Smooth muscle cell (in vitro differentiated cells): ENCODE results near the gene SCN9A. TPM values are rescaled to one million over a fixed set of nuclear protein-coding genes. Genes with fewer than 3 reads are reported as not detected.

Source experiments
- DNase-seq: peaks from one replicate; lab custom pipeline; 2025; ENCODE audit not compliant: unreplicated experiment; lab: John Stamatoyannopoulos, UW
- H2AFZ ChIP-seq: fragments of 200-600 bp; sonication (generic); 2 replicates; pipeline ENCODE4 v1.6.0; 2016; ENCODE audit warnings: antibody characterized with exemption, low read depth, mild to moderate bottlenecking
- H3F3A ChIP-seq: fragments of 200-600 bp; sonication (generic); 2 replicates; pipeline ENCODE4 v1.6.0; 2017; ENCODE audit warnings: antibody characterized with exemption, low read depth
- H3K27ac ChIP-seq: fragments of 200-600 bp; sonication (generic); 2 replicates; pipeline ENCODE4 v1.5.1; 2016; ENCODE audit warnings: low read depth, mild to moderate bottlenecking
- H3K27me3 ChIP-seq: fragments of 200-600 bp; sonication (generic); 2 replicates; pipeline ENCODE4 v1.6.1; 2016; ENCODE audit warnings: low read depth, mild to moderate bottlenecking
- H3K36me3 ChIP-seq: fragments of 200-600 bp; sonication (generic); 2 replicates; pipeline ENCODE4 v1.5.1; 2016; ENCODE audit warnings: low read depth
- H3K4me1 ChIP-seq: fragments of 200-600 bp; sonication (generic); 2 replicates; pipeline ENCODE4 v1.5.1; 2016; ENCODE audit warnings: low read depth
- H3K4me2 ChIP-seq: fragments of 200-600 bp; sonication (generic); 2 replicates; pipeline ENCODE4 v1.6.0; 2016; ENCODE audit warnings: mild to moderate bottlenecking
- H3K4me3 ChIP-seq: fragments of 200-600 bp; sonication (generic); 2 replicates; pipeline ENCODE4 v1.5.1; 2016; ENCODE audit warnings: mild to moderate bottlenecking
- H3K79me2 ChIP-seq: fragments of 200-600 bp; sonication (generic); 2 replicates; pipeline ENCODE4 v1.6.0; 2016; ENCODE audit warnings: low read depth, mild to moderate bottlenecking
- H3K9ac ChIP-seq: fragments of 200-600 bp; sonication (generic); 2 replicates; pipeline ENCODE4 v1.6.0; 2016; ENCODE audit warnings: low read depth
- H3K9me3 ChIP-seq: fragments of 200-600 bp; sonication (generic); replicated peaks from 2 replicates; pipeline ENCODE4 v1.5.1; 2016; ENCODE audit warnings: low read depth
- H4K20me1 ChIP-seq: fragments of 200-600 bp; sonication (generic); 2 replicates; pipeline ENCODE4 v1.6.0; 2016; ENCODE audit warnings: low read depth
- CTCF ChIP-seq: fragments of 200-600 bp; sonication (generic); IDR thresholded peaks from 2 replicates; pipeline ENCODE4 v1.5.1; 2017; ENCODE audit warnings: borderline replicate concordance, mild to moderate bottlenecking, antibody characterized with exemption; ENCODE audit not compliant: insufficient read depth, poor library complexity, severe bottlenecking
- WGBS: methylation state at CpG from one replicate; pipeline ENCODE4 v1.1.7; 2016; ENCODE audit warnings: low lambda C conversion rate; 5-methylcytosine and 5-hydroxymethylcytosine counted together
- polyA plus RNA-seq: library from polyadenylated mRNA; unstranded; fragments of >200 nt; fragmentation: Nextera tagmentation; extraction: Ambion mirVana; gene quantifications from 2 replicates; pipeline ENCODE4 v1.2.1, GENCODE V29; 2016
- total RNA-seq: library from RNA; depleted of rRNA; stranded (reverse); fragments of >200 nt; gene quantifications from 2 replicates; pipeline ENCODE4 v1.2.3, GENCODE V29; 2014

The SCN9A gene
- total and polyA plus RNA-seq, 2 experiments from 2014 or later = 0.49 TPM; not detected in 1

GRCh38 chr2:166197446-166197845, 178.3 kb downstream of the SCN9A start:
- peaks cover 4% of the 10 kb centered on the region for H3K27me3 ChIP-seq
- no peaks in the 10 kb centered on the region for H3F3A ChIP-seq

GRCh38 chr2:166193407-166193806, 182.3 kb downstream of the SCN9A start:
- Histone ChIP-seq H3K9me3 (no peaks in the 10 kb centered on the region), H3K27ac (no peak overlapping the region), H3K79me2 (no peaks in the 10 kb centered on the region), H3K9ac (no peak overlapping the region), H3F3A (no peaks in the 10 kb centered on the region), H3K4me1 (no peaks in the 10 kb centered on the region), H2AFZ (no peak overlapping the region), H3K4me3 (no peak overlapping the region), H3K4me2 (no peak overlapping the region), H3K27me3 (peaks cover 7% of the 10 kb centered on the region), H3K36me3 (no peaks in the 10 kb centered on the region), H4K20me1 (no peaks in the 10 kb centered on the region)
- no peak for DNase-seq
- no peak for TF ChIP-seq CTCF
- WGBS = 97% methylated on average over 2 of the region's 2 CpGs

More at GRCh38 chr2:166197446-166197845, 178.3 kb downstream of the SCN9A start:
- no peaks in the 10 kb centered on the region for H3K36me3 ChIP-seq
- no peaks in the 10 kb centered on the region for H3K79me2 ChIP-seq
- H3K9me3 ChIP-seq = no peaks in the 10 kb centered on the region
- no peaks in the 10 kb centered on the region for H3K4me1 ChIP-seq
- H2AFZ ChIP-seq = no peak overlapping the region
- WGBS = 83% methylated on average over 3 of the region's 3 CpGs
- H3K9ac ChIP-seq = no peak overlapping the region
- H3K27ac ChIP-seq = no peak overlapping the region
- TF ChIP-seq CTCF = no peak
- DNase-seq = no peak
- H3K4me3 ChIP-seq = no peak overlapping the region
- no peaks in the 10 kb centered on the region for H4K20me1 ChIP-seq
- H3K4me2 ChIP-seq = no peak overlapping the region

DNA sequence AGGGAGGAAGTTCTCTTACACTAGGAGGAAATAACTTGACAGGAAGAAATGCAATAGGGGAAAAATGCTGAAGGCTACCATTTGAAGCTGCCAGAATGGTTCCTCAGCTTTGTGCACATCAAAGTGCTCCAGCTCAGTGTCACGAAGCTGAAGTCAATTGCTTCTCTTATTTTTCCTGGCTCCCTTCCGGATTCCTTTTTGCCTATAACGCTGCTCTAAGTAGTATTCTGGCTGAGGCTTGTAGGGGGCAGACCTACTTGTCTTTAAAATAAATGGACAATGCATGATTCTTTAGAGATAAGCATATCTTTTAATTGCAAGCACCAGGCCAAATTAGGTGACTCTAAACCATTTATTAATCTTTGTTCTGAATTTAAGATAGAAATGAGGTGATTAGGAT, 187.7 kb downstream of the SCN9A start:
- WGBS = 53% methylated on average over 3 of the region's 3 CpGs
- H3K27me3 ChIP-seq = peaks cover 7% of the 10 kb centered on the region
- TF ChIP-seq CTCF = no peak
- H3K4me3 ChIP-seq = no peak overlapping the region
- no peaks in the 10 kb centered on the region for H3K79me2 ChIP-seq
- no peaks in the 10 kb centered on the region for H3K9me3 ChIP-seq
- H3K36me3 ChIP-seq = no peaks in the 10 kb centered on the region
- no peaks in the 10 kb centered on the region for H4K20me1 ChIP-seq
- H3K27ac ChIP-seq = no peak overlapping the region
- H3K4me1 ChIP-seq = no peaks in the 10 kb centered on the region
- H3K4me2 ChIP-seq = no peak overlapping the region
- no peak for DNase-seq
- no peaks in the 10 kb centered on the region for H3F3A ChIP-seq
- H3K9ac ChIP-seq = no peak overlapping the region
- H2AFZ ChIP-seq = no peak overlapping the region

- no peaks in the 10 kb centered on the region for H3K27me3 ChIP-seq
- no peak overlapping the region for H3K27ac ChIP-seq
- 69% methylated on average over 3 of the region's 3 CpGs for WGBS
- no peak overlapping the region for H2AFZ ChIP-seq
- no peak for DNase-seq
- no peaks in the 10 kb centered on the region for H3K4me1 ChIP-seq
- no peak overlapping the region for H3K4me2 ChIP-seq
- no peak overlapping the region for H3K9ac ChIP-seq
- H3F3A ChIP-seq = no peaks in the 10 kb centered on the region
- no peaks in the 10 kb centered on the region for H3K36me3 ChIP-seq
- no peaks in the 10 kb centered on the region for H4K20me1 ChIP-seq
- H3K4me3 ChIP-seq = no peak overlapping the region
- no peaks in the 10 kb centered on the region for H3K9me3 ChIP-seq
- H3K79me2 ChIP-seq = no peaks in the 10 kb centered on the region
- no peak for TF ChIP-seq CTCF
Observed at GRCh38 chr2:166184789-166185188, 191.0 kb downstream of the SCN9A start.
